SU-DHL-6 (cell line): ENCODE results near the gene PUS7L.

ENCODE experiments used
- H2AFZ ChIP-seq: fragments of 200-600 bp; sonication (generic); 2 replicates; pipeline ENCODE4 v1.6.1; 2014; ENCODE audit warnings: low read depth, mild to moderate bottlenecking, moderate library complexity, mixed read lengths, antibody characterized with exemption, low read length; ENCODE audit not compliant: severe bottlenecking
- H3F3A ChIP-seq: fragments of 200-600 bp; shearing (Covaris generic); 2 replicates; pipeline ENCODE4 v1.6.0; 2016; ENCODE audit warnings: antibody characterized with exemption, mild to moderate bottlenecking; ENCODE audit not compliant: insufficient read depth
- H3K27ac ChIP-seq: fragments of 200-600 bp; sonication (generic); 2 replicates; pipeline ENCODE4 v1.5.1; 2016; ENCODE audit warnings: low read depth, mild to moderate bottlenecking, low read length, moderate library complexity, mixed read lengths
- H3K27me3 ChIP-seq: fragments of 200-600 bp; sonication (generic), shearing (Covaris generic); 2 replicates; pipeline ENCODE4 v1.6.0; 2014; ENCODE audit warnings: mild to moderate bottlenecking, low read length
- H3K36me3 ChIP-seq: fragments of 200-600 bp; sonication (generic); 2 replicates; pipeline ENCODE4 v1.6.1; 2014; ENCODE audit warnings: mild to moderate bottlenecking, low read length, mixed read lengths
- H3K4me2 ChIP-seq: fragments of 300-600, 200-600 bp; shearing (Covaris generic), sonication (generic); 2 replicates; pipeline ENCODE4 v1.6.0; 2014; ENCODE audit warnings: low read length, low read depth, mild to moderate bottlenecking; ENCODE audit not compliant: poor library complexity, severe bottlenecking
- H3K4me3 ChIP-seq: fragments of 200-600 bp; sonication (generic); 2 replicates; pipeline ENCODE4 v1.5.1; 2014; ENCODE audit warnings: antibody characterized with exemption, low read length, mild to moderate bottlenecking, mixed read lengths; ENCODE audit not compliant: insufficient read depth, poor library complexity, severe bottlenecking
- H3K79me2 ChIP-seq: fragments of 200-600 bp; sonication (generic); 2 replicates; pipeline ENCODE4 v1.6.1; 2014; ENCODE audit warnings: mild to moderate bottlenecking, low read length, moderate library complexity; ENCODE audit not compliant: insufficient read depth
- H3K9ac ChIP-seq: fragments of 200-600 bp; sonication (generic); 2 replicates; pipeline ENCODE4 v1.7.0; 2014; ENCODE audit warnings: mild to moderate bottlenecking, low read length
- H3K9me2 ChIP-seq: fragments of 200-600 bp; sonication (generic); replicated peaks from 2 replicates; pipeline ENCODE4 v1.6.1; 2014; ENCODE audit warnings: low read length; ENCODE audit not compliant: insufficient read depth
- H3K9me3 ChIP-seq: fragments of 200-600 bp; sonication (generic); 2 replicates; pipeline ENCODE4 v1.6.1; 2014; ENCODE audit warnings: low read length, mixed read lengths; ENCODE audit not compliant: insufficient read depth
- H4K20me1 ChIP-seq: fragments of 200-600 bp; sonication (generic); 2 replicates; pipeline ENCODE4 v1.6.1; 2014; ENCODE audit warnings: low read depth, mild to moderate bottlenecking, antibody characterized with exemption, low read length, moderate library complexity, mixed read lengths
- EZH2phosphoT487 ChIP-seq: fragments of 200-600 bp; sonication (generic), shearing (Covaris generic); conservative IDR thresholded peaks from 2 replicates; pipeline ENCODE4 v1.6.1; 2018; ENCODE audit warnings: mild to moderate bottlenecking, antibody characterized with exemption, low read length, moderate library complexity, mixed read lengths
- TF ChIP-seq, protein P1 (sequence below): fragments of 200-600 bp; sonication (generic); IDR thresholded peaks from one replicate; pipeline ENCODE4 v1.5.1; 2017; ENCODE audit warnings: antibody characterized with exemption, mild to moderate bottlenecking, low read length, moderate library complexity; ENCODE audit not compliant: insufficient read depth, poor library complexity, severe bottlenecking

PUS7L gene

DNA sequence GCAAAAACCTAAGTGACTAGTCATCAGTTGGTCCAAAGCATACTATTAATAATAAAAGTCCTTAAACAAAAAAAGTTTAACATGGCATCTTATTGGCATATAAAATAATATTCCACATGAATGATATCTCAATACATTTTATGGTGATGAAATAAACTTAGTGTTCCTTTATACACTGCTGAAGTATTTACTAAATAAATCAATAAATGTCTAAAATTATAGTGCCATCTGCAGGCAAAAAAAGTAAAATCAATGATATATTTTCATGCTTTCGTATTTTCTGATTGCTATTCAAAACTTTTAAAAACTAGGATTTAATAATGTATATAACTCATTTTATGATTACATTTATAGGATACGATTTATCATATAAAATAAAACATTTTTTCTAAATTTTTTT, 30.5 kb downstream of the PUS7L start:
- Histone ChIP-seq H3K9me3 (no peaks in the 10 kb centered on the region), H3K4me2 (no peak overlapping the region), H3F3A (no peaks in the 10 kb centered on the region), H3K9me2 (no peaks in the 10 kb centered on the region), H3K79me2 (no peaks in the 10 kb centered on the region), H3K36me3 (peaks cover 16% of the 10 kb centered on the region; the same call in 1 of the 2 replicates), H2AFZ (no peak overlapping the region), H3K27ac (no peak overlapping the region), H3K27me3 (no peaks in the 10 kb centered on the region), H3K9ac (no peak overlapping the region), H4K20me1 (no peaks in the 10 kb centered on the region), H3K4me3 (no peak overlapping the region)
- TF ChIP-seq EZH2phosphoT487, result no peak
- TF ChIP-seq, protein P1, sequence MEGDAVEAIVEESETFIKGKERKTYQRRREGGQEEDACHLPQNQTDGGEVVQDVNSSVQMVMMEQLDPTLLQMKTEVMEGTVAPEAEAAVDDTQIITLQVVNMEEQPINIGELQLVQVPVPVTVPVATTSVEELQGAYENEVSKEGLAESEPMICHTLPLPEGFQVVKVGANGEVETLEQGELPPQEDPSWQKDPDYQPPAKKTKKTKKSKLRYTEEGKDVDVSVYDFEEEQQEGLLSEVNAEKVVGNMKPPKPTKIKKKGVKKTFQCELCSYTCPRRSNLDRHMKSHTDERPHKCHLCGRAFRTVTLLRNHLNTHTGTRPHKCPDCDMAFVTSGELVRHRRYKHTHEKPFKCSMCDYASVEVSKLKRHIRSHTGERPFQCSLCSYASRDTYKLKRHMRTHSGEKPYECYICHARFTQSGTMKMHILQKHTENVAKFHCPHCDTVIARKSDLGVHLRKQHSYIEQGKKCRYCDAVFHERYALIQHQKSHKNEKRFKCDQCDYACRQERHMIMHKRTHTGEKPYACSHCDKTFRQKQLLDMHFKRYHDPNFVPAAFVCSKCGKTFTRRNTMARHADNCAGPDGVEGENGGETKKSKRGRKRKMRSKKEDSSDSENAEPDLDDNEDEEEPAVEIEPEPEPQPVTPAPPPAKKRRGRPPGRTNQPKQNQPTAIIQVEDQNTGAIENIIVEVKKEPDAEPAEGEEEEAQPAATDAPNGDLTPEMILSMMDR, result peak; percentile 37

DNA sequence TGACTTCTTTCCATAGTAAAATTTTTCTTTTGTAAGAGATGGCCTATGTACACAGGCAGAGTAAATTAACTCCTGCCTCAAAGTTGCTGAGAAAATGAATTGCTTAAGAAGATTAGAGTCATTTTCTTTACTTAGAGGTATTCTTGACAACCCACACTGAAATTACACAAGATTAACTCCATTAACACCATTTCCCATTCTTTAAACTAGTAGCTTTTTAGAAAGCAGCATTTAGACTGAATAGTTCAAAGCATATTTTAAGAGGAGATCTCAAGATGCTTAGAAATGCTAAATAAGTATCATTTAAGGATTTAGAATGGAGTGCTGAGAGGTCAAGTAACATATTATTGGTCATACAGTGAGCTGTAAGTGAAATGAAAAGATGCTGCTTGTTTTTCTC, 35.5 kb downstream of the PUS7L start:
- TF ChIP-seq EZH2phosphoT487, result no peak
- TF ChIP-seq, protein P1, result no peak
- Histone ChIP-seq H3K9me2 (no peaks in the 10 kb centered on the region), H3K4me2 (no peak overlapping the region), H3F3A (no peaks in the 10 kb centered on the region), H3K36me3 (peaks cover 5% of the 10 kb centered on the region; the same call in 1 of the 2 replicates), H3K79me2 (no peaks in the 10 kb centered on the region), H3K27me3 (no peaks in the 10 kb centered on the region), H3K9me3 (no peaks in the 10 kb centered on the region), H3K27ac (no peak overlapping the region), H4K20me1 (no peaks in the 10 kb centered on the region), H2AFZ (no peak overlapping the region), H3K9ac (no peak overlapping the region), H3K4me3 (no peak overlapping the region)

DNA sequence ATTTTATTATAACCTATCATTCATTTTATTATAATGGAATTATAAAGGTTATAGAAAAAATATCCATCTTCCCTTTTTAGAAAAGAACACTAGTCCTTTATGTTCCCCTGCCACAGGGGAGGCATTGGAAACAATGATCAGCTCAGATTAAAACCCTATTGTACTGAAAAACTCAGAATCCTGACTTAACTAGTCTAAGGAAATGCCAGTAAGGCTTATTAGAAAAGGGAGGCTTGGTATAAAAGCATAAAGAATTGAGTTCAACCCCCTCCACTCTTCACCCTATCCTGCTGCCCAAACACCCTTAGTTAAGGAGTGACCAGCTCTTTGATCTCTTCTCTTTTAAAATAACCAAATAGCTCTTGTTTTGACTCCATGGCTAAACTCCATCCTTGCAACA, 36.0 kb downstream of the PUS7L start:
- Histone ChIP-seq H2AFZ (no peak overlapping the region), H3K4me3 (no peak overlapping the region), H3K79me2 (no peaks in the 10 kb centered on the region), H4K20me1 (no peaks in the 10 kb centered on the region), H3K9ac (no peak overlapping the region), H3K36me3 (0 out of 2 replicates have a peak, but pooled peaks cover 5% of the 10 kb centered on the region), H3K9me2 (no peaks in the 10 kb centered on the region), H3K27ac (no peak overlapping the region), H3K9me3 (no peaks in the 10 kb centered on the region), H3K4me2 (no peak overlapping the region), H3K27me3 (no peaks in the 10 kb centered on the region), H3F3A (no peaks in the 10 kb centered on the region)
- TF ChIP-seq, protein P1, result no peak
- TF ChIP-seq EZH2phosphoT487, result no peak
